Measurements from ENCODE around the gene BFAR. TPM values are rescaled to one million over a fixed set of nuclear protein-coding genes. Genes with fewer than 3 reads are reported as not detected.

The BFAR gene
- total RNA-seq, 1 experiment from 2014 or later = 91.7 TPM

DNA sequence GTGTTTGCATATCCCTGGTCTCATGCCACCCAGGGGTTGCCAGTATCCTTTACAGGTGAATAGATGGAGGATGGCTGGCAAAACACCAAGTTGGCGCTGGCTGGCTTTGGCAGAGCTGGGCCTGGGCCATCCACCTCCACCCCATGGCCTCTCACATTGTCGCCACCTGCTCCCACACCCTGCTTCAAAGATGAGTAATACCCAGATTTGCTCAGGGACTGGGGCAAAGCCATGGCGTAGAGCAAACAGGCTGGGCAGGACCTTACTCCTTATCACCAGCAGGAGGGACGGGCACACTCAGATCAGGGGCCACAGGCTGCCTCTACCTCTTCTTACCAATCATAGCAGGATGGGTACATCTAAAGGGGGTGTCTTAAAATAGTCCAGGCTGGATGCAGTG is 37.0 kb downstream of the BFAR start:
- Histone ChIP-seq H3K4ac (ENCODE audit: low read depth, low read length) (no peak overlapping the region), H3K14ac (ENCODE audit: insufficient read depth, low read length) (no peak overlapping the region), H2BK12ac (ENCODE audit: insufficient read length, low read depth, low read length) (no peak overlapping the region), H3T11ph (ENCODE audit: low read length) (no peak overlapping the region), H3K23me2 (ENCODE audit: insufficient read length, low read depth, low read length, poor library complexity, severe bottlenecking) (no peaks in the 10 kb centered on the region), H4K8ac (replicated peaks; ENCODE audit: insufficient read length, low read depth, low read length) (no peak overlapping the region), H3K23ac (ENCODE audit: insufficient read length, low read depth, low read length) (no peak overlapping the region), H2BK20ac (ENCODE audit: low read depth, low read length, poor library complexity, severe bottlenecking) (no peak overlapping the region), H3K27me3 (ENCODE audit: insufficient read depth, low read length) (no peaks in the 10 kb centered on the region), H2AK5ac (ENCODE audit: insufficient read length, low read length) (no peak overlapping the region), H3K9me3 (ENCODE audit: control insufficient read depth, low read depth, low read length) (no peaks in the 10 kb centered on the region), H3K79me2 (ENCODE audit: insufficient read depth, low read length) (no peaks in the 10 kb centered on the region), H3K4me2 (ENCODE audit: insufficient read depth, insufficient read length, low read length) (no peak overlapping the region), H4K20me1 (ENCODE audit: control insufficient read depth, insufficient read depth, insufficient read length) (peaks cover 3% of the 10 kb centered on the region), H3K27ac (ENCODE audit: insufficient read length, low read depth, low read length) (no peak overlapping the region), H2BK120ac (ENCODE audit: low read depth, low read length, poor library complexity, severe bottlenecking) (no peak overlapping the region), H3K79me1 (ENCODE audit: insufficient read depth, low read depth, low read length, poor library complexity, severe bottlenecking) (no peaks in the 10 kb centered on the region), H3K4me1 (ENCODE audit: insufficient read depth, low read length) (no peaks in the 10 kb centered on the region), H2BK5ac (ENCODE audit: insufficient read length, low read length) (no peak overlapping the region), H2AFZ (ENCODE audit: low read length) (no peak overlapping the region), H3K18ac (ENCODE audit: insufficient read length, low read depth, low read length) (no peak overlapping the region), H4K5ac (ENCODE audit: insufficient read length, low read depth, low read length) (no peak overlapping the region), H3K56ac (ENCODE audit: insufficient read length, low read depth, low read length) (no peak overlapping the region), H3K9ac (ENCODE audit: extremely low read depth, insufficient read length, low read length) (no peak overlapping the region), H2BK15ac (ENCODE audit: low read depth, low read length) (no peak overlapping the region), H4K91ac (ENCODE audit: insufficient read length, low read depth, low read length) (no peak overlapping the region)
- Mint-ChIP-seq H3K4me3 (no peak overlapping the region), H3K27me3 (ENCODE audit: low read depth) (no peaks in the 10 kb centered on the region), H3K4me1 (no peaks in the 10 kb centered on the region), H3K9me3 (no peaks in the 10 kb centered on the region), H3K36me3 (ENCODE audit: insufficient read depth in 1 of 3, low read depth in 3 of 3) (peaks cover 19 to 43% (median 39%) of the 10 kb centered on the region in 3 experiments; a peak in 6 of 7 replicates), H3K27ac (no peak overlapping the region; a peak in 1 of 7 replicates)
- no CpG with 5 or more reads among the region's 4 CpGs for WGBS (ENCODE audit: extremely low coverage, insufficient read length, low lambda C conversion rate)
- peak; percentile 30 for DNase-seq
- TF ChIP-seq, protein P1, sequence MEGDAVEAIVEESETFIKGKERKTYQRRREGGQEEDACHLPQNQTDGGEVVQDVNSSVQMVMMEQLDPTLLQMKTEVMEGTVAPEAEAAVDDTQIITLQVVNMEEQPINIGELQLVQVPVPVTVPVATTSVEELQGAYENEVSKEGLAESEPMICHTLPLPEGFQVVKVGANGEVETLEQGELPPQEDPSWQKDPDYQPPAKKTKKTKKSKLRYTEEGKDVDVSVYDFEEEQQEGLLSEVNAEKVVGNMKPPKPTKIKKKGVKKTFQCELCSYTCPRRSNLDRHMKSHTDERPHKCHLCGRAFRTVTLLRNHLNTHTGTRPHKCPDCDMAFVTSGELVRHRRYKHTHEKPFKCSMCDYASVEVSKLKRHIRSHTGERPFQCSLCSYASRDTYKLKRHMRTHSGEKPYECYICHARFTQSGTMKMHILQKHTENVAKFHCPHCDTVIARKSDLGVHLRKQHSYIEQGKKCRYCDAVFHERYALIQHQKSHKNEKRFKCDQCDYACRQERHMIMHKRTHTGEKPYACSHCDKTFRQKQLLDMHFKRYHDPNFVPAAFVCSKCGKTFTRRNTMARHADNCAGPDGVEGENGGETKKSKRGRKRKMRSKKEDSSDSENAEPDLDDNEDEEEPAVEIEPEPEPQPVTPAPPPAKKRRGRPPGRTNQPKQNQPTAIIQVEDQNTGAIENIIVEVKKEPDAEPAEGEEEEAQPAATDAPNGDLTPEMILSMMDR (conservative IDR thresholded peaks at IDR 0.05) = peak; percentile 19; the same call in 2 of the 3 replicates
